Measurements from ENCODE around the gene RNH1.

GRCh38 chr11:548700-549603 lies 41.9 kb upstream of the RNH1 start:
- TF ChIP-seq CTCF (IDR thresholded peaks at IDR 0.05), result no peak
- TF ChIP-seq POLR2A (IDR thresholded peaks at IDR 0.05), result no peak
- no peak for TF ChIP-seq POLR2AphosphoS5 (IDR thresholded peaks at IDR 0.05)
- TF ChIP-seq EP300 (IDR thresholded peaks at IDR 0.05), result no peak
